GM12874 (cell line): ENCODE results near the gene ABTB1.

Source experiments
- TF ChIP-seq, protein P1 (sequence below): IDR thresholded peaks from 2 replicates; pipeline ENCODE4 v1.5.1; 2011; ENCODE audit warnings: low read depth, mild to moderate bottlenecking, control low read depth, low read length, moderate library complexity; ENCODE audit not compliant: insufficient read depth

The ABTB1 gene

GRCh38 chr3:127728417-127729015 is 55.8 kb downstream of the ABTB1 start:
- TF ChIP-seq, protein P1, sequence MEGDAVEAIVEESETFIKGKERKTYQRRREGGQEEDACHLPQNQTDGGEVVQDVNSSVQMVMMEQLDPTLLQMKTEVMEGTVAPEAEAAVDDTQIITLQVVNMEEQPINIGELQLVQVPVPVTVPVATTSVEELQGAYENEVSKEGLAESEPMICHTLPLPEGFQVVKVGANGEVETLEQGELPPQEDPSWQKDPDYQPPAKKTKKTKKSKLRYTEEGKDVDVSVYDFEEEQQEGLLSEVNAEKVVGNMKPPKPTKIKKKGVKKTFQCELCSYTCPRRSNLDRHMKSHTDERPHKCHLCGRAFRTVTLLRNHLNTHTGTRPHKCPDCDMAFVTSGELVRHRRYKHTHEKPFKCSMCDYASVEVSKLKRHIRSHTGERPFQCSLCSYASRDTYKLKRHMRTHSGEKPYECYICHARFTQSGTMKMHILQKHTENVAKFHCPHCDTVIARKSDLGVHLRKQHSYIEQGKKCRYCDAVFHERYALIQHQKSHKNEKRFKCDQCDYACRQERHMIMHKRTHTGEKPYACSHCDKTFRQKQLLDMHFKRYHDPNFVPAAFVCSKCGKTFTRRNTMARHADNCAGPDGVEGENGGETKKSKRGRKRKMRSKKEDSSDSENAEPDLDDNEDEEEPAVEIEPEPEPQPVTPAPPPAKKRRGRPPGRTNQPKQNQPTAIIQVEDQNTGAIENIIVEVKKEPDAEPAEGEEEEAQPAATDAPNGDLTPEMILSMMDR, result no peak

DNA sequence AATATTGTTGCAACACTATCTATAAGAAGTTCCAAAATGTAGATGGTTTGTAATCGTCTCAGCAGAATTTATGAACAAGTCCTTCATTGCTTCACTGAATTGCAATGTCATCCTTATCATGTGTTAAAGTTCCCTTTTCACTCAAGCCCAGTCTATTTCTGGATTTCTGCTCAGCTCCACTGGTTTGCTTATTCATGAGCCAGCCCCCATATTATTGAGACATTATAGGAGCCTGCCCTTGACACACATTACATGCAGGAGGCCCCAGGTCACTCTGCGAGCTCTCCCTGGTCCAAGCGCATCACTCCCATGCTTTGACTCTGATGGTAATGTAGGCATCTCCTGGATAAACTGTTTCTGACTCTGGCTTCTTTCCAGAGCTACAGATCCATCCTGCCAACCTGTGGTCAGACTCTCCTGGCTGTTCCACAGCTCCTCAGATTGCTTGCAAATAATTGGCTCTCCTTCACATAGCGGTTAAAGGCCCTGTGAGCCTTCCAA is 56.9 kb downstream of the ABTB1 start:
- TF ChIP-seq, protein P1, result no peak

DNA sequence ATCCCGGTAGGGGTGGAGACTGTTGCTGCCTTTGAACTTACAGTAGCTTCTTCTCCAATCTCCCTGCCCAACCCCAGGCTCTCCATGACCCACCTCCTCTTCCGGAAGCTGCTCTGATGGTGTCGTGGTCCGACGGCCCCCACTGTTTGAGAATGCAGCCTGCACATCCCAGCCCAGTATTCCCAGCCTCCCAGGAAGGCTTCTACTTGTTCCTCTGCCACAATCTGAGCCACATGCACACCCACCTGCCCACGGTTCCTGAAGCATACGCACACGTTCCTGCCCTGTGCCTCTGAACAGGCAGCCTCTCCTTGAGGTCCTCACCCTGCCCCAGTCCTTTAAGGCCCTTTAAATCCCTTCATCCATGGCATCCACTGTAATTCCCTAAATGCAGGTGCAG is 57.4 kb downstream of the ABTB1 start:
- TF ChIP-seq, protein P1, result no peak
